ENCODE data around the gene NMD3.

GRCh38 chr3:161289174-161289573 is 68.1 kb downstream of the NMD3 start:
- TF ChIP-seq CTCF (IDR thresholded peaks at IDR 0.05) (no peak), POLR2A (IDR thresholded peaks at IDR 0.05) (no peak)

Measured in lower leg skin (tissue), 3 donors.